Breast epithelium (tissue), 4 donors: ENCODE data around the gene URAD. TPM values are rescaled to one million over a fixed set of nuclear protein-coding genes. Genes with fewer than 3 reads are reported as not detected.
A peak's percentile ranks its signal among the peaks of the same experiment; 100 is the strongest.

Source experiments
- DNase-seq, 2 donors: peaks; one replicate each; pipeline ENCODE4 v3.0.0-alpha.2; 2019; ENCODE audit warnings: low spot score in 2 of 2
- H3K27ac ChIP-seq, 2 donors: fragments of 200-600 bp; sonication (generic) in 1 of 2; one replicate each; pipeline ENCODE4 v1.5.1; 2016 to 2019; ENCODE audit warnings: mild to moderate bottlenecking in 1 of 2
- H3K27me3 ChIP-seq, 2 donors: fragments of 200-600 bp; sonication (generic) in 1 of 2; one replicate each; pipeline versions ENCODE4 v1.5.1 to v1.6.0; 2017 to 2019; ENCODE audit warnings: control low read depth in 1 of 2, mild to moderate bottlenecking in 1 of 2
- H3K36me3 ChIP-seq: fragments of 200-600 bp; one replicate; pipeline ENCODE4 v1.5.1; 2019
- H3K4me1 ChIP-seq, 2 donors: fragments of 200-600 bp; sonication (generic); one replicate each; pipeline ENCODE4 v1.5.1; 2016 to 2019; ENCODE audit warnings: control low read depth in 1 of 2
- H3K4me3 ChIP-seq, 3 donors: fragments of 200-600 bp; sonication (generic); 1 replicate in 2 of 3; 2 replicates in 1 of 3; pipeline ENCODE4 v1.5.1; 2016 to 2019; ENCODE audit warnings: mild to moderate bottlenecking in 3 of 3, moderate library complexity in 2 of 3
- H3K9me3 ChIP-seq, 2 donors: fragments of 200-600 bp; sonication (generic) in 1 of 2; one replicate each; pipeline ENCODE4 v1.5.1; 2016 to 2019; ENCODE audit warnings: control low read depth in 1 of 2
- POLR2A ChIP-seq: fragments of 450-650 bp; IDR thresholded peaks from one replicate; pipeline ENCODE4 v1.6.1; 2016; ENCODE audit warnings: antibody characterized with exemption, mild to moderate bottlenecking, moderate library complexity
- POLR2AphosphoS5 ChIP-seq, 3 donors: sonication (generic); formaldehyde crosslinking; IDR thresholded peaks; one replicate each; pipeline ENCODE4 v1.6.1; 2017; ENCODE audit warnings: antibody characterized with exemption in 3 of 3
- intact Hi-C: fragments of 100-400 bp; cut with DNase I; formaldehyde crosslinking; loops from one replicate; pipeline ENCODE4 v1.15.1; 2023; ENCODE audit warnings: low total_unique reads
- total RNA-seq, 3 donors: library from RNA; depleted of rRNA; stranded (reverse); fragments of >200 nt; gene quantifications; one replicate each; pipeline ENCODE4 v1.1.0, GENCODE V29; 2016
- TF ChIP-seq, protein P1 (sequence below), 3 donors: fragments of 450-650 bp; IDR thresholded peaks; one replicate each; pipeline ENCODE4 v1.5.1; 2016 to 2017; ENCODE audit warnings: antibody characterized with exemption in 3 of 3, mild to moderate bottlenecking in 3 of 3, moderate library complexity in 3 of 3

Gene URAD
- total RNA-seq, 3 donors from 2014 or later = 0.32 to 1.3 TPM; not detected in 1

DNA sequence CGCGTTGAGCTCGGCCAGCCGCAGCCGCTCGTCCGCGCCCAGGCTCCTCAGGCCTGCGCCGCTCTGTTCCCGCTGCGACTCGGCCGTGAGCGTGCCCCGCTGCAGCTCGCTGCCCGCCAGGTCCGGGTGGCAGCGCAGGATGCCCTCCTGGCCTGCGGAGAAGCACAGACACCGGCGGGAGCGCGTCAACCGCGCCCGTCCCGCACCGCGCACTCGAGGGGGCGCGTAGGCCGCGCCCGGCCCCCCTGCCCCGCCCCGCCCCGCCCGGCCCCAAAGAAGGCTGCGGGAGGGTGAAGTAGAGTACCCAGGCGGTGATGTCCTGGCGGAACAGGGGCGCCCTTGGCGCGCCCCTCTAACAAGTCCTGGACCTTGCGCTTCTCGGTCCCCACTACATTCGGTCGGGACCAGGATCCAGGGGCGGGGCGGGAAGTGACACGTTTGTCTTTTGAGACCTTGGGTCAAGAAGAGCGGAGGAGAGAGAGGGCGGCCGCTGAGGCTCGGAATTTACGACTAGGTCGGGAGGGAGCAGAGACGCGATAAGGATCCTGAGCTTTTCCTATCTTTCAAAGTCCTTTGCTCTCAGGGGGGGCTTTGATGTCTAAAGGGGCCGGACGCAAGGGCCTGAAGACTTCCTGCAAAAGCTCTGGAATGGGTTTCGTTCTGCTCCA lies 10.1 kb downstream of the URAD start:
- no peak for DNase-seq
- intact Hi-C loops = loop anchor here (10.0 kb wide), 1 partner anchor 614 kb away; no protein-coding TSS in a partner anchor
- H3K4me3 ChIP-seq = peak overlapping the region in 1 of 3 donors; percentile 40
- no peaks in the 10 kb centered on the region for H3K36me3 ChIP-seq
- TF ChIP-seq POLR2A (no peak), POLR2AphosphoS5 (IDR thresholded peaks at IDR 0.05) (no peak)
- TF ChIP-seq, protein P1, sequence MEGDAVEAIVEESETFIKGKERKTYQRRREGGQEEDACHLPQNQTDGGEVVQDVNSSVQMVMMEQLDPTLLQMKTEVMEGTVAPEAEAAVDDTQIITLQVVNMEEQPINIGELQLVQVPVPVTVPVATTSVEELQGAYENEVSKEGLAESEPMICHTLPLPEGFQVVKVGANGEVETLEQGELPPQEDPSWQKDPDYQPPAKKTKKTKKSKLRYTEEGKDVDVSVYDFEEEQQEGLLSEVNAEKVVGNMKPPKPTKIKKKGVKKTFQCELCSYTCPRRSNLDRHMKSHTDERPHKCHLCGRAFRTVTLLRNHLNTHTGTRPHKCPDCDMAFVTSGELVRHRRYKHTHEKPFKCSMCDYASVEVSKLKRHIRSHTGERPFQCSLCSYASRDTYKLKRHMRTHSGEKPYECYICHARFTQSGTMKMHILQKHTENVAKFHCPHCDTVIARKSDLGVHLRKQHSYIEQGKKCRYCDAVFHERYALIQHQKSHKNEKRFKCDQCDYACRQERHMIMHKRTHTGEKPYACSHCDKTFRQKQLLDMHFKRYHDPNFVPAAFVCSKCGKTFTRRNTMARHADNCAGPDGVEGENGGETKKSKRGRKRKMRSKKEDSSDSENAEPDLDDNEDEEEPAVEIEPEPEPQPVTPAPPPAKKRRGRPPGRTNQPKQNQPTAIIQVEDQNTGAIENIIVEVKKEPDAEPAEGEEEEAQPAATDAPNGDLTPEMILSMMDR (IDR thresholded peaks at IDR 0.05) = no peak
- H3K27ac ChIP-seq = no peak overlapping the region
- H3K9me3 ChIP-seq = no peaks in the 10 kb centered on the region
- H3K27me3 ChIP-seq = peaks cover 0 to 97% of the 10 kb centered on the region in 2 donors
- peaks cover 5 to 6% of the 10 kb centered on the region in 2 donors for H3K4me1 ChIP-seq

DNA sequence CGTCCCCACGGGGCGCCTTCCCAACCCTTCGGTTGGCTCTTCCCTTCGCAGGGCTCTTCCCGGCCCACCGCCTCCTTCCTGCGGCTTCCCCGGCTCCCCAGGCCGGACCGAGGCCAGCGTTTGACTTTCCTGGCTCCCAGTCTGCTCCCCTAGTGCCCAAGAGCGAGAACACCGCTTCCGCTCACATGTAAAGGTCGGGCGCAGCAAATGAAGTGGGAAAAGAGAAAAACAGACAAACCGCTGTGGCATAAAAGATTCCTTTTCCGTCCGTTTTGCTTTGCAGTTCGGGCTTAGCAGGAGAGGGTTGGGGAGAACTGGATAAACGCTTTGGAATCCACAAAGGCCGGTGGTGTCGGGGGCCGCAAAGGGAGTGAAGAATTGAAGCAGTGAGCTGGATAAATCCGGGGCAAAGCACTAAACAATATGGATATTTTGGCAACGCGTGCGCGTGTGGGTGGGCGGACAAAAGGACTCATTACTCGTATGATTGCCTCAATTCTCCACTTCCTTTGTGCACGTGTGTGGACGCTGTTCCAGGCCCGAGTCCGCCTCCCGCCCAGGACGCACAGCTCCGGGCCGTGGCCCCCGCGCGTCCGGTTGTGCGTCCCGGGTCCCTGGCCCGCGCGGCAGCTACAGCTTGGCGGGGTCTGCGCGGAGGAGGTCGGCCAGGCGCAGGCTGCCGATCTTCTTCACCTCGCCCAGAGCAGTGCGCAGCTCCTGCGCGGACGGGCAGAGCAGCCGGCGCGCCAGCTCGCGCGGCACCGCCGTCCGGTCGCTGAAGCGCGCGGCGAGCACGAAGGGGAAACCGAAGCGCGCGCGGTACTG lies 10.8 kb downstream of the URAD start:
- H3K27ac ChIP-seq = no peak overlapping the region
- no peak for DNase-seq
- intact Hi-C loops = loop anchor here (10.0 kb wide), 1 partner anchor 613 kb away; no protein-coding TSS in a partner anchor
- H3K4me1 ChIP-seq = peaks cover 5 to 6% of the 10 kb centered on the region in 2 donors
- H3K4me3 ChIP-seq = peak overlapping the region in 1 of 3 donors; percentile 40
- H3K27me3 ChIP-seq = peaks cover 0 to 98% of the 10 kb centered on the region in 2 donors
- no peaks in the 10 kb centered on the region for H3K9me3 ChIP-seq
- TF ChIP-seq POLR2A (no peak), POLR2AphosphoS5 (IDR thresholded peaks at IDR 0.05) (no peak)
- TF ChIP-seq, protein P1 (IDR thresholded peaks at IDR 0.05) = no peak
- no peaks in the 10 kb centered on the region for H3K36me3 ChIP-seq

DNA sequence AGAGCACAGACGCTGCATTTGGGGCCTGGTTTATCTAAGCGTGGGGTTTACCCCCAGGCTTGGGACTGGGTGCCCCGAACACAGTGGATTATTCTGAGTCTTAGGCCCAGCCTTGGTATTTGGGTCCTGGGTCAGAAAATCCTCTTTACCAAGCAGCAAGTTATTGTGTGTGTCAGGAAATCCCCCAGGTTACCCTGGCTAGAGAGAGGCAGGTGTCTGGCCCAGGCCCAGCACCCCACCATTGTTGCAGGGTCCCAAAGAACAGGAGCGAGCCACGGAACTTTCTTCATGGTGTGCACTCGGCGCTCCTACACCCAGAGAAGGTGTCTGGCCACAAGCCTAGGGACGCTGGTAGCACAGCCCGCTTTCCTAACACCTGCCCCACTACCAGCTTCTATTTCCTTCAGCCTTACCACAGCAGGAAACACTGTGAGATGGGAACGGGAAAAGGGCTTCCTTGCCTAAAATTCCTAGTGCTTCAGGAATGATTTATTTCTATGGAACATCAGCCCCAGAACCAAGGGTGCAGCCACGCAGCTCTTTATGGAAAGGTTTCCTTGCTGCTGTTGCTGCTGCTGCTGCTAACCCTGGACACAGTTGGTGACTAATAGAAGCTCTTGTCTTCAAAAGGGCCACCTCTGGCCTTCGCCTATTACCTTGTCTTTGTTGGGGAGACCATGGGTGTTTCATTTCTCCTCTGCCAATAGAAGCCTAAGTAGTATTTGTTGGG lies 12.0 kb downstream of the URAD start:
- H3K4me3 ChIP-seq = no peak overlapping the region
- peaks cover 5 to 6% of the 10 kb centered on the region in 2 donors for H3K4me1 ChIP-seq
- intact Hi-C loops = loop anchor here (10.0 kb wide), 1 partner anchor 612 kb away; no protein-coding TSS in a partner anchor
- no peaks in the 10 kb centered on the region for H3K36me3 ChIP-seq
- H3K27me3 ChIP-seq = peaks cover 0 to 98% of the 10 kb centered on the region in 2 donors
- no peak for DNase-seq
- no peak overlapping the region for H3K27ac ChIP-seq
- TF ChIP-seq POLR2AphosphoS5 (IDR thresholded peaks at IDR 0.05) (no peak), POLR2A (no peak)
- TF ChIP-seq, protein P1 (IDR thresholded peaks at IDR 0.05) = no peak
- H3K9me3 ChIP-seq = no peaks in the 10 kb centered on the region

DNA sequence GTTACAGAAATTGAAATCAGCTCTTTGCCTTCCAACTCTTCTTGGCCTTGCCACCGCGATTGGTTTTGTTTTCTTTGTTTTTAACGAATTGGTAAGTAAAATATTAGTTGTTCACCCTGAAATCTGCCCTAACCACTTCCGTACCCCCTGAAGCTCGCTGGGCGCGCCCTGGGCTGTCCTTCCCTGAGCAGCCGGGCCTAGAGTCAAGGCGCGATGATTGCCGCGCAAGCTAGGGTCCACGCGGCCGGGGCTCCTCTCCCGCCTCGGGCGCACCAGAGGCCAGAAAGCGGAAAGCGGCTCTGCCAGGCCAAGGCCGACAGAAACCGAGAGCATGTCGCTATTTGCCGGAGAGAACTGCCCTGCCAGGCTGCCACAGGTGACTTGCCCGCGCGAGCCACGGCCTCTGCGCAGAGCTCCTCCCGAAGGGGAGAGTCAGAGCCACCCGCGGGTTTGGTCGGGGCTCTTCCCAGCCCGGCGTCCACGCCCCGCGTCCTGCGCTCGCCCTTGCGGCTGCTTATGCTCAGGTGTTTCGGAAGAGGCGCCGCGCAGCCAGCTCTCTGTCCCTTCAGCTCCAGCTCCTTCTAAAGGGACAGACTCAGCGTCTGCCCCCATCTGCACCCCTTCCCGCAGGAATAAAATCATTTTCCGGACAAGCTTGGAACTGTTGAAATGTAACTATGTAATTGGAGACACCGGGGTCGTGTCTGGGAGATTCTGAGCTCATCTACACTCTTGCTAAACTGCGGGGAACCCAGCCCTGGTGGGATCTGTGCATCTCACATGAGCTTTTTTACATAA lies 12.7 kb downstream of the URAD start:
- Histone ChIP-seq H3K27me3 (peaks cover 0 to 98% of the 10 kb centered on the region in 2 donors), H3K9me3 (no peaks in the 10 kb centered on the region)

More for the DNA sequence above, 12.7 kb downstream of the URAD start:
- no peak overlapping the region for H3K27ac ChIP-seq
- DNase-seq = no peak
- TF ChIP-seq POLR2AphosphoS5 (IDR thresholded peaks at IDR 0.05) (no peak), POLR2A (no peak)
- TF ChIP-seq, protein P1 (IDR thresholded peaks at IDR 0.05) = no peak
- peaks cover 5 to 6% of the 10 kb centered on the region in 2 donors for H3K4me1 ChIP-seq
- intact Hi-C loops = loop anchor here (10.0 kb wide), 1 partner anchor 611 kb away; no protein-coding TSS in a partner anchor
- peak overlapping the region in 1 of 3 donors; percentile 28 for H3K4me3 ChIP-seq
- no peaks in the 10 kb centered on the region for H3K36me3 ChIP-seq
